ENCODE results near the gene MS4A15.

DNA sequence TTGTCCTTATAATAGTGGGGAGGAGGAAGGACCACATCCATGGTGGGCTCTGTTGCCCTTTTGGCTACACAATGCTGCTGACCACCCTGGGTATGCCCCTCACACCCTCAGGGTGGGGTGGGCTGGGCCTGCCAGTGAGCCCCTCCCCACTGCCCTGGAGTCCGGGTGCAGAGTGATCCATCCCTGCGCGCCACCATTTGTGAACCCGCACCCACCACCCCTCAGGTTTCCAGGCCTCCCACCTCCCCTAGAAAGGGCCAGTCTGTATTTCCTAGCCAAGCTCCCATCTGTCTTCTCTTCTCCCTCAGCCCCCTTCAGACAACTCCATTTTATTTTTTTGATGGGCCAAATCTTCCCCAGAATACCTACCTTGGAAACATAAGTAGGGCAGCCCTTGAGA lies 53.5 kb downstream of the MS4A15 start:
- TF ChIP-seq, protein P1, sequence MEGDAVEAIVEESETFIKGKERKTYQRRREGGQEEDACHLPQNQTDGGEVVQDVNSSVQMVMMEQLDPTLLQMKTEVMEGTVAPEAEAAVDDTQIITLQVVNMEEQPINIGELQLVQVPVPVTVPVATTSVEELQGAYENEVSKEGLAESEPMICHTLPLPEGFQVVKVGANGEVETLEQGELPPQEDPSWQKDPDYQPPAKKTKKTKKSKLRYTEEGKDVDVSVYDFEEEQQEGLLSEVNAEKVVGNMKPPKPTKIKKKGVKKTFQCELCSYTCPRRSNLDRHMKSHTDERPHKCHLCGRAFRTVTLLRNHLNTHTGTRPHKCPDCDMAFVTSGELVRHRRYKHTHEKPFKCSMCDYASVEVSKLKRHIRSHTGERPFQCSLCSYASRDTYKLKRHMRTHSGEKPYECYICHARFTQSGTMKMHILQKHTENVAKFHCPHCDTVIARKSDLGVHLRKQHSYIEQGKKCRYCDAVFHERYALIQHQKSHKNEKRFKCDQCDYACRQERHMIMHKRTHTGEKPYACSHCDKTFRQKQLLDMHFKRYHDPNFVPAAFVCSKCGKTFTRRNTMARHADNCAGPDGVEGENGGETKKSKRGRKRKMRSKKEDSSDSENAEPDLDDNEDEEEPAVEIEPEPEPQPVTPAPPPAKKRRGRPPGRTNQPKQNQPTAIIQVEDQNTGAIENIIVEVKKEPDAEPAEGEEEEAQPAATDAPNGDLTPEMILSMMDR (IDR thresholded peaks at IDR 0.05), result no peak
- no peak for TF ChIP-seq ZFX (IDR thresholded peaks at IDR 0.05; ENCODE audit: borderline replicate concordance)

Data from 22Rv1 (cell line).